Neutrophil (primary cell): ENCODE measurements around the gene TBC1D9.

ENCODE experiments used
- H3K27ac ChIP-seq: fragments of 200-600 bp; sonication (generic); 2 replicates; pipeline ENCODE4 v1.5.1; 2016; ENCODE audit warnings: mild to moderate bottlenecking, moderate library complexity
- H3K27me3 ChIP-seq: fragments of 200-600 bp; sonication (generic); 2 replicates; pipeline ENCODE4 v1.6.0; 2016; ENCODE audit warnings: mild to moderate bottlenecking
- H3K36me3 ChIP-seq: fragments of 200-600 bp; sonication (generic); 2 replicates; pipeline ENCODE4 v1.5.1; 2017
- H3K4me1 ChIP-seq, 2 experiments: fragments of 200-600 bp in 1 of 2; sonication (generic) in 1 of 2; 1 replicate in 1 of 2; 2 replicates in 1 of 2; pipeline versions ENCODE4 v1.5.1 to v1.6.1; 2013 to 2016; ENCODE audit warnings: low read depth in 1 of 2, low read length in 1 of 2, mild to moderate bottlenecking in 1 of 2, moderate library complexity in 1 of 2; ENCODE audit not compliant: control insufficient read depth in 1 of 2, insufficient read depth in 1 of 2
- H3K4me3 ChIP-seq, 2 experiments: fragments of 200-600 bp in 1 of 2; sonication (generic) in 1 of 2; 1 replicate in 1 of 2; 2 replicates in 1 of 2; pipeline ENCODE4 v1.5.1; 2013 to 2016; ENCODE audit warnings: low read depth in 1 of 2, low read length in 1 of 2, mild to moderate bottlenecking in 1 of 2, moderate library complexity in 1 of 2
- H3K9me3 ChIP-seq: fragments of 200-600 bp; sonication (generic); 2 replicates; pipeline ENCODE4 v1.5.1; 2016
- CTCF ChIP-seq: fragments of 200-600 bp; sonication (generic); IDR thresholded peaks from 2 replicates; pipeline ENCODE4 v1.5.1; 2016; ENCODE audit warnings: antibody characterized with exemption

TBC1D9 gene

GRCh38 chr4:140645196-140645595 lies 111.0 kb downstream of the TBC1D9 start:
- Histone ChIP-seq H3K9me3 (no peaks in the 10 kb centered on the region), H3K27ac (no peak overlapping the region), H3K4me1 (no peaks in the 10 kb centered on the region), H3K4me3 (no peak overlapping the region), H3K36me3 (no peaks in the 10 kb centered on the region), H3K27me3 (no peaks in the 10 kb centered on the region)
- no peak for TF ChIP-seq CTCF

- Histone ChIP-seq H3K4me1 (no peaks in the 10 kb centered on the region), H3K4me3 (no peak overlapping the region), H3K36me3 (no peaks in the 10 kb centered on the region), H3K27ac (no peak overlapping the region), H3K9me3 (no peaks in the 10 kb centered on the region), H3K27me3 (no peaks in the 10 kb centered on the region)
- no peak for TF ChIP-seq CTCF
Observed at GRCh38 chr4:140644470-140645185, 111.6 kb downstream of the TBC1D9 start.

DNA sequence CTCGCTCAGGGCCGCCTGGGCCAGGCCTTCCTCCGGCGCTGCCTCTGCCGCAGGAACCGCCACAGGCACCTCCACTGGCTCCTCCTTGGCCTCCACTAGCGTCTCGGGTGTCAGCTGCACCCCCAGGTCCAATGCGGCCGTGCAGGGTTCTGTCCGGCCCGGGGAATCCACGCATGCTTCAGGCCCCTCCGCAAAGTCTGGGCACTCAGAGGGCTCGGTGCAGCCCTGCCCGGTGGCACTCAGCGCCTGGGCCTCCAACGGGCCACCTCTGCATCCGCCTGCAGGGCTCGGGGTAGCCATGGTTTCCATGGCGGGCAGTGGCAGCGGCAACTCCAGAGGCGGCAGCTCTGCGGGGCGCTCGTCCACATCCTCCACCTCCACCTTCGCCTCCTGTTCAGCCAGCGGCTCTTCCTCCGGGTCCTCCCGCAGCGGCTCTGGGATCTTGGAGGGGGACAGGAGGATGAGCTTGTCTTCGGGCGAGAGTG lies 112.6 kb downstream of the TBC1D9 start:
- TF ChIP-seq CTCF: no peak
- no peaks in the 10 kb centered on the region for H3K36me3 ChIP-seq
- no peaks in the 10 kb centered on the region for H3K4me1 ChIP-seq
- H3K4me3 ChIP-seq: no peak overlapping the region
- no peak overlapping the region for H3K27ac ChIP-seq
- H3K9me3 ChIP-seq: no peaks in the 10 kb centered on the region
- H3K27me3 ChIP-seq: no peaks in the 10 kb centered on the region

GRCh38 chr4:140642674-140643437 lies 113.3 kb downstream of the TBC1D9 start:
- TF ChIP-seq CTCF: no peak
- no peaks in the 10 kb centered on the region for H3K9me3 ChIP-seq
- H3K4me3 ChIP-seq: no peak overlapping the region
- H3K27me3 ChIP-seq: no peaks in the 10 kb centered on the region
- H3K27ac ChIP-seq: no peak overlapping the region
- H3K36me3 ChIP-seq: no peaks in the 10 kb centered on the region
- no peaks in the 10 kb centered on the region for H3K4me1 ChIP-seq

DNA sequence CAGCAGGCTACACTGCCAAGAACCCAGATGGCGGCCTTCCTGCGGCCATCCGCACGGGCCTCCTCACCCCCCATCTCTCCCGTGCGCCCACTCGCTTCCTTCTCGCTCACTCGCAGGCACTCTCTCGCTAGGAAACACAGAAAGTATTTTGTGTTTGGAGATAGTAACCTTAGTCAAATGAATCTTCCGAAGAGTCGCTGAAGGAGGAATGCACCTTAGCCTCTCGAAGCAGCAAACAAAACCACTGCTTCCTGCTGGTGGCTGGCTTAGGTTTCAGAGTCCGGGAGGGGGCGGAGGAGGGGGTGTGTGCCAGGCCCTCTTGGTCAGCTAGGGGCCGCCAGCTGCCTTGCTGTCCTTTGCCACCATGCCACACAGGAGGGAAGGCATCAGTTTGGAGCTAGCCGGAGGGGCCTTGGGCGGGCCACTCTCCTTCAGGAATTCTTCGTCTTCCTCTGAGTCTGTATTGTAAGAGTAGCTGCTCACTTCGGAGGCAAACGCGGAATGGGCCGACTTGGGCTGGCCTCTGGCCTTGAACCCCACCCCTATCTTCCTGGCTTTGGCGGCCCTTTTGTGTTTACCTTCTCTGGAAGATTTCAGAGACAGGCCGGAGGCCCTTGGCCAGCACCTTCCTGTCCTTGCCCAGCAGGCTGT lies 114.3 kb downstream of the TBC1D9 start:
- H3K27ac ChIP-seq: no peak overlapping the region
- H3K9me3 ChIP-seq: no peaks in the 10 kb centered on the region
- no peaks in the 10 kb centered on the region for H3K36me3 ChIP-seq
- no peak for TF ChIP-seq CTCF
- no peaks in the 10 kb centered on the region for H3K27me3 ChIP-seq
- H3K4me1 ChIP-seq: no peaks in the 10 kb centered on the region
- no peak overlapping the region for H3K4me3 ChIP-seq
